MM.1S (cell line): Measurements from ENCODE around the gene EPHA6.

Experiments used
- CTCF ChIP-seq: fragments of 300-600 bp; sonication (generic); IDR thresholded peaks from 2 replicates; pipeline ENCODE4 v1.5.1; 2016; ENCODE audit warnings: antibody characterized with exemption, low read length, mixed read lengths
- EZH2 ChIP-seq: fragments of 300-600 bp; sonication (generic); optimal IDR thresholded peaks from 2 replicates; pipeline ENCODE3; 2017; ENCODE audit warnings: low read depth, mild to moderate bottlenecking, antibody characterized with exemption, low read length, mixed read lengths
- EZH2phosphoT487 ChIP-seq: fragments of 300-600 bp; sonication (generic); IDR thresholded peaks from 2 replicates; pipeline ENCODE4 v1.6.1; 2018; ENCODE audit warnings: antibody characterized with exemption, low read length

GRCh38 chr3:97612632-97613031 is 798.2 kb downstream of the EPHA6 start:
- TF ChIP-seq CTCF (no peak), EZH2 (no peak), EZH2phosphoT487 (no peak)
